H1 (cell line): ENCODE results near the gene LYRM4.

Experiments
- ATF2 ChIP-seq: IDR thresholded peaks from 2 replicates; pipeline ENCODE4 v1.6.1; 2012; ENCODE audit warnings: low read length, inconsistent platforms
- CHD7 ChIP-seq: fragments of 300-600 bp; sonication (generic); IDR thresholded peaks from 2 replicates; pipeline ENCODE4 v1.7.1; 2012; ENCODE audit warnings: low read length, moderate library complexity, mild to moderate bottlenecking, inconsistent platforms; ENCODE audit not compliant: insufficient replicate concordance
- CTCF ChIP-seq, 3 experiments: IDR thresholded peaks; 1 replicate in 2 of 3; 2 replicates in 1 of 3; pipeline versions ENCODE4 v1.5.1 to v1.6.1; 2011; ENCODE audit warnings: low read length in 3 of 3, mild to moderate bottlenecking in 3 of 3, inconsistent platforms in 2 of 3, low read depth in 1 of 3, moderate library complexity in 1 of 3; ENCODE audit not compliant: insufficient read depth in 1 of 3; ENCODE audit errors: control extremely low read depth in 1 of 3
- EP300 ChIP-seq, 2 experiments: IDR thresholded peaks; 1 replicate in 1 of 2; 2 replicates in 1 of 2; pipeline ENCODE4 v1.6.1; 2011 to 2012; ENCODE audit warnings: low read depth in 2 of 2, low read length in 2 of 2, mild to moderate bottlenecking in 2 of 2, borderline replicate concordance in 1 of 2, inconsistent platforms in 1 of 2, moderate library complexity in 1 of 2
- EZH2 ChIP-seq: fragments of 200-600 bp; sonication (generic); IDR thresholded peaks from 2 replicates; pipeline ENCODE4 v1.7.1; 2012; ENCODE audit warnings: low read depth, mild to moderate bottlenecking, moderate library complexity, low read length, inconsistent platforms; ENCODE audit not compliant: severe bottlenecking
- KDM5A ChIP-seq: fragments of 200-600 bp; IDR thresholded peaks from 2 replicates; pipeline ENCODE4 v1.7.1; 2012; ENCODE audit warnings: mild to moderate bottlenecking, low read length, inconsistent platforms, mixed read lengths
- MAX ChIP-seq: IDR thresholded peaks from 2 replicates; pipeline ENCODE4 v1.6.1; 2012; ENCODE audit warnings: inconsistent platforms
- POLR2AphosphoS5 ChIP-seq: IDR thresholded peaks from 2 replicates; pipeline ENCODE4 v1.6.1; 2011; ENCODE audit warnings: low read depth, low read length
- RAD21 ChIP-seq, 2 experiments: IDR thresholded peaks in 1 of 2; conservative IDR thresholded peaks in 1 of 2; 2 replicates each; pipeline ENCODE4 v1.6.1; 2011; ENCODE audit warnings: low read depth in 2 of 2, low read length in 2 of 2, improper control_type of control experiment in 1 of 2, inconsistent platforms in 1 of 2, mild to moderate bottlenecking in 1 of 2, moderate library complexity in 1 of 2
- SRF ChIP-seq: IDR thresholded peaks from 2 replicates; pipeline ENCODE4 v1.6.1; 2011; ENCODE audit warnings: mild to moderate bottlenecking, low read depth, low read length, moderate library complexity
- TCF12 ChIP-seq: IDR thresholded peaks from 2 replicates; pipeline ENCODE4 v1.6.1; 2011; ENCODE audit warnings: low read depth, mild to moderate bottlenecking, low read length
- YY1 ChIP-seq: IDR thresholded peaks from 2 replicates; pipeline ENCODE4 v1.6.1; 2011; ENCODE audit warnings: low read depth, mild to moderate bottlenecking, low read length

GRCh38 chr6:5081955-5082354 lies 178.8 kb downstream of the LYRM4 start:
- no peak for TF ChIP-seq YY1
- no peak for TF ChIP-seq SRF
- no peak for TF ChIP-seq RAD21 (IDR thresholded peaks at IDR 0.05 in 1 of 2, conservative IDR thresholded peaks at IDR 0.05 in 1 of 2; ENCODE audit: low read depth in 2 of 2, low read length in 2 of 2)
- TF ChIP-seq TCF12, result no peak
- TF ChIP-seq CTCF (IDR thresholded peaks at IDR 0.05; ENCODE audit: control extremely low read depth in 1 of 3, insufficient read depth in 1 of 3, low read depth in 1 of 3, low read length in 3 of 3), result no peak
- no peak for TF ChIP-seq POLR2AphosphoS5
- TF ChIP-seq MAX, result no peak
- TF ChIP-seq KDM5A, result no peak
- no peak for TF ChIP-seq ATF2
- TF ChIP-seq EZH2, result no peak
- no peak for TF ChIP-seq CHD7
- TF ChIP-seq EP300 (IDR thresholded peaks at IDR 0.05; ENCODE audit: borderline replicate concordance in 1 of 2, low read depth in 2 of 2, low read length in 2 of 2), result no peak
